A549 (cell line): ENCODE data around the gene ITGB1BP2.
"Not testable (repeated sequence)": the region's sequence is repeated elsewhere in the genome, so short reads cannot be mapped to it uniquely, and the experiment has no call there.

Experiments used
- EHF ChIP-seq: fragments of 250-450 bp; sonication (Bioruptor Pico); IDR thresholded peaks from 2 replicates; pipeline ENCODE4 v1.5.0; 2020; ENCODE audit warnings: mild to moderate bottlenecking
- EHMT2 ChIP-seq: fragments of 200-600 bp; sonication (generic); IDR thresholded peaks from 2 replicates; pipeline ENCODE4 v1.6.1; 2016; ENCODE audit warnings: antibody characterized with exemption, low read depth, mild to moderate bottlenecking, moderate library complexity
- ESRRA ChIP-seq: fragments of 150-350 bp; IDR thresholded peaks from 2 replicates; pipeline ENCODE4 v1.6.1; 2014; ENCODE audit warnings: mild to moderate bottlenecking, low read length, borderline replicate concordance
- FOSB ChIP-seq: fragments of 250-450 bp; sonication (Bioruptor Pico); IDR thresholded peaks from 2 replicates; pipeline ENCODE4 v1.5.0; 2020; ENCODE audit warnings: mild to moderate bottlenecking, moderate library complexity
- MYC ChIP-seq: IDR thresholded peaks from 2 replicates; pipeline ENCODE4 v1.6.1; 2012; ENCODE audit warnings: mild to moderate bottlenecking, inconsistent platforms, low read length, improper control_type of control experiment, borderline replicate concordance
- POLR2A ChIP-seq: IDR thresholded peaks from 2 replicates; pipeline ENCODE4 v1.6.1; 2012; ENCODE audit warnings: mild to moderate bottlenecking, low read length
- SMC3 ChIP-seq: fragments of >200 bp; sonication (Bioruptor Twin); formaldehyde crosslinking; IDR thresholded peaks from 3 replicates; pipeline ENCODE4 v1.6.1; 2018; ENCODE audit warnings: inconsistent platforms
- ZNF302 ChIP-seq: fragments of 250-450 bp; sonication (Bioruptor Pico); IDR thresholded peaks from 2 replicates; pipeline ENCODE4 v1.9.0; 2021; ENCODE audit warnings: inconsistent platforms, mild to moderate bottlenecking, moderate library complexity
- TF ChIP-seq, protein P1 (sequence below): fragments of >200 bp; sonication (Bioruptor Twin); formaldehyde crosslinking; IDR thresholded peaks from 3 replicates; pipeline ENCODE4 v1.5.1; 2016

DNA sequence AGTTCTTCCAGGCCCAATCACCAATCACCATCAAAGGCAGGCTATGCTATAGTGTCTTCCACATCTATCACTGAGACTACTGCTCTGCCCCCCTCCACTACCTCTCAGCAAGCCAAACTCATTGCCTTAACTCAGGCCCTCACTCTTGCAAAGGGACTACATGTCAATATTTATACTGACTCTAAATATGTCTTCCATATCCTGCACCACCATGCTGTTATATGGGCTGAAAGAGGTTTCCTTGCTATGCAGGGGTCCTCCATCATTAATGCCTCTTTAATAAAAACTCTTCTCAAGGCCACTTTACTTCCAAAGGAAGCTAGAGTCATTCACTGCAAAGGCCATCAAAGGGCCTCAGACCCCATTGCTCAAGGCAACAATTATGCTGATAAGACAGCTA is 32.9 kb upstream of the ITGB1BP2 start:
- TF ChIP-seq MYC; EHF (CRISPR knock-in tag); POLR2A; SMC3; ZNF302 (CRISPR knock-in tag); EHMT2; FOSB (CRISPR knock-in tag); ESRRA: not testable (repeated sequence)
- TF ChIP-seq, protein P1, sequence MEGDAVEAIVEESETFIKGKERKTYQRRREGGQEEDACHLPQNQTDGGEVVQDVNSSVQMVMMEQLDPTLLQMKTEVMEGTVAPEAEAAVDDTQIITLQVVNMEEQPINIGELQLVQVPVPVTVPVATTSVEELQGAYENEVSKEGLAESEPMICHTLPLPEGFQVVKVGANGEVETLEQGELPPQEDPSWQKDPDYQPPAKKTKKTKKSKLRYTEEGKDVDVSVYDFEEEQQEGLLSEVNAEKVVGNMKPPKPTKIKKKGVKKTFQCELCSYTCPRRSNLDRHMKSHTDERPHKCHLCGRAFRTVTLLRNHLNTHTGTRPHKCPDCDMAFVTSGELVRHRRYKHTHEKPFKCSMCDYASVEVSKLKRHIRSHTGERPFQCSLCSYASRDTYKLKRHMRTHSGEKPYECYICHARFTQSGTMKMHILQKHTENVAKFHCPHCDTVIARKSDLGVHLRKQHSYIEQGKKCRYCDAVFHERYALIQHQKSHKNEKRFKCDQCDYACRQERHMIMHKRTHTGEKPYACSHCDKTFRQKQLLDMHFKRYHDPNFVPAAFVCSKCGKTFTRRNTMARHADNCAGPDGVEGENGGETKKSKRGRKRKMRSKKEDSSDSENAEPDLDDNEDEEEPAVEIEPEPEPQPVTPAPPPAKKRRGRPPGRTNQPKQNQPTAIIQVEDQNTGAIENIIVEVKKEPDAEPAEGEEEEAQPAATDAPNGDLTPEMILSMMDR: not testable (repeated sequence)
